Lung (tissue), 12 donors: ENCODE measurements around the gene HDLBP. TPM values are rescaled to one million over a fixed set of nuclear protein-coding genes. Genes with fewer than 3 reads are reported as not detected.

ENCODE experiments used
- ATAC-seq: fragments of 200-7000 bp; cut with Tn5 transposase; one replicate; pipeline ENCODE4 v1.9.1; 2020; ENCODE audit warnings: moderate number of reproducible peaks; ENCODE audit not compliant: insufficient read depth, low FRiP score
- DNase-seq, 3 donors: peaks; one replicate each; pipeline ENCODE4 v3.0.0-alpha.2; 2013 to 2017
- H3K27ac ChIP-seq, 2 donors: one replicate each; pipeline ENCODE4 v1.5.1; 2013; ENCODE audit warnings: mild to moderate bottlenecking in 2 of 2, moderate library complexity in 2 of 2, control low read depth in 1 of 2, inconsistent platforms in 1 of 2, low read depth in 1 of 2, low read length in 1 of 2
- H3K27me3 ChIP-seq, 3 donors: one replicate each; pipeline ENCODE4 v1.5.1; 2013; ENCODE audit warnings: low read length in 2 of 3; ENCODE audit not compliant: control insufficient read depth in 3 of 3, insufficient read depth in 3 of 3
- H3K36me3 ChIP-seq, 4 donors: one replicate each; pipeline ENCODE4 v1.5.1; 2013; ENCODE audit warnings: low read length in 4 of 4, mild to moderate bottlenecking in 1 of 4, moderate library complexity in 1 of 4; ENCODE audit not compliant: control insufficient read depth in 4 of 4, insufficient read depth in 4 of 4
- H3K4me1 ChIP-seq, 5 donors: one replicate each; pipeline ENCODE4 v1.5.1; 2013; ENCODE audit warnings: low read length in 5 of 5, mild to moderate bottlenecking in 2 of 5, moderate library complexity in 1 of 5; ENCODE audit not compliant: control insufficient read depth in 5 of 5, insufficient read depth in 5 of 5
- H3K4me3 ChIP-seq: one replicate; pipeline ENCODE4 v1.5.1; 2013; ENCODE audit warnings: mild to moderate bottlenecking, control low read depth, moderate library complexity
- H3K9ac ChIP-seq, 2 donors: one replicate each; pipeline ENCODE4 v1.5.1; 2013; ENCODE audit warnings: low read length in 2 of 2, control low read depth in 1 of 2; ENCODE audit not compliant: insufficient read depth in 1 of 2
- H3K9me3 ChIP-seq, 4 donors: one replicate each; pipeline ENCODE4 v1.5.1; 2013; ENCODE audit warnings: low read length in 3 of 4, mild to moderate bottlenecking in 1 of 4, moderate library complexity in 1 of 4; ENCODE audit not compliant: control insufficient read depth in 4 of 4, insufficient read depth in 3 of 4
- WGBS, 2 donors: extraction: QIAGEN DNeasy Blood & Tissue Kit; methylation state at CpG; one replicate each; pipeline ENCODE4 v1.1.7; 2013; 5-methylcytosine and 5-hydroxymethylcytosine counted together
- polyA plus RNA-seq, 2 donors: library from polyadenylated mRNA; stranded (reverse); fragments of 200-250 nt; gene quantifications; one replicate each; pipeline ENCODE4 v1.2.1, GENCODE V29; 2013
- total RNA-seq, 2 donors: library from RNA; depleted of rRNA in 1 of 2; stranded (reverse); fragments of >200 nt in 1 of 2; gene quantifications; one replicate each; pipeline ENCODE4 v1.2.1, GENCODE V29; 2014 to 2021
- TF ChIP-seq, protein P1 (sequence below): IDR thresholded peaks from 2 replicates; pipeline ENCODE4 v1.5.1; 2012; ENCODE audit warnings: mild to moderate bottlenecking; ENCODE audit errors: control extremely low read depth, extremely low read depth
- donor health status: control.
- donor health status: control.
- donor health status: Bipolar disorder and iron deficiency.
- donor health status: healthy.
- donor health status: DM: yes; HTN: yes; CAD: no.

HDLBP gene
- total and polyA plus RNA-seq, 4 donors = 165 to 595 (median 316) TPM

DNA sequence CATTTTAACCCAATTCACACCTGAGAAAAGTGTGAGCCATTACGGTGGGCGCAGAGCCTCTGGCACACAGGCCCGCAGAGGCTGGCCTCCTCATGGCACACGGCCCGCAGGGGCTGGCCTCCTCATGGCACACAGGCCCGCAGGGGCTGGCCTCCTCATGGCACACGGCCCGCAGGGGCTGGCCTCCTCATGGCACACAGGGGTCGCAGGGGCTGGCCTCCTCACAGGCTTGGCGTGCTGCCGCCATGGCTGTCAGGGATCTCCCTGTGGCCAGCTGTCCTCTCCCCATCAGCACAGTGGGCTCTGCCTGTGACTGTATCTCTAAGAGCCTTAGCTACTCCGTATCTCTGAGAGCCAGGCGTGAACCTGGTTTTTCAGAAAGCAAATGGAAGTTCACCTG, 102.4 kb downstream of the HDLBP start:
- no peaks in the 10 kb centered on the region for H3K36me3 ChIP-seq
- TF ChIP-seq, protein P1, sequence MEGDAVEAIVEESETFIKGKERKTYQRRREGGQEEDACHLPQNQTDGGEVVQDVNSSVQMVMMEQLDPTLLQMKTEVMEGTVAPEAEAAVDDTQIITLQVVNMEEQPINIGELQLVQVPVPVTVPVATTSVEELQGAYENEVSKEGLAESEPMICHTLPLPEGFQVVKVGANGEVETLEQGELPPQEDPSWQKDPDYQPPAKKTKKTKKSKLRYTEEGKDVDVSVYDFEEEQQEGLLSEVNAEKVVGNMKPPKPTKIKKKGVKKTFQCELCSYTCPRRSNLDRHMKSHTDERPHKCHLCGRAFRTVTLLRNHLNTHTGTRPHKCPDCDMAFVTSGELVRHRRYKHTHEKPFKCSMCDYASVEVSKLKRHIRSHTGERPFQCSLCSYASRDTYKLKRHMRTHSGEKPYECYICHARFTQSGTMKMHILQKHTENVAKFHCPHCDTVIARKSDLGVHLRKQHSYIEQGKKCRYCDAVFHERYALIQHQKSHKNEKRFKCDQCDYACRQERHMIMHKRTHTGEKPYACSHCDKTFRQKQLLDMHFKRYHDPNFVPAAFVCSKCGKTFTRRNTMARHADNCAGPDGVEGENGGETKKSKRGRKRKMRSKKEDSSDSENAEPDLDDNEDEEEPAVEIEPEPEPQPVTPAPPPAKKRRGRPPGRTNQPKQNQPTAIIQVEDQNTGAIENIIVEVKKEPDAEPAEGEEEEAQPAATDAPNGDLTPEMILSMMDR = no peak

DNA sequence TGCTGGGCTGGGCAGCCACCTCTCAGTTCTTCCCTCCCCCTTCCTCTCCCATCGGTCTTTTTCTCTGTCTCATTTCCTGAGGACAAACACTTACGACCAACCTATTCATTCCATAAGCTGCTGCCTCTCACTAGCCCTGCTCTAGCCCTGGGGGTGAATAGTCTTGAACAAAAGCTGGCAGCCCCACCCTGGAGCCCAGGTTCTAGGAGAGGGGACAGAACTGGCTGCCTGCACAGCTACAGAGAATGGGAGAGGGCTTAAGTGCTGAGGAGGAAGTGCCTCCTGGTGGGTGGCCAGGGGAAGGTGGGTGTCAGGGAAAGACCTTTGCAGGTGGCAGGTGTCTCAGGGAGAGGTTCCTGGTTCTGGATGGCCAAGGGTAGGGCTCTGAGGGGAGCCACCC, 104.2 kb downstream of the HDLBP start:
- TF ChIP-seq, protein P1 = no peak
- H3K9ac ChIP-seq = no peak overlapping the region
- H3K4me1 ChIP-seq = peaks cover 0 to 1% (median 0%) of the 10 kb centered on the region in 5 donors
- 4 to 9% methylated on average over 2 of the region's 2 CpGs for whole genome bisulfite sequencing, 2 donors
- H3K4me3 ChIP-seq = no peak overlapping the region
- H3K9me3 ChIP-seq = no peaks in the 10 kb centered on the region
- ATAC-seq = no peak
- H3K27ac ChIP-seq = no peak overlapping the region
- DNase-seq = no peak
- H3K36me3 ChIP-seq = no peaks in the 10 kb centered on the region
- no peaks in the 10 kb centered on the region for H3K27me3 ChIP-seq

More for the DNA sequence above, 102.4 kb downstream of the HDLBP start:
- Histone ChIP-seq H3K4me3 (no peak overlapping the region), H3K27ac (no peak overlapping the region), H3K9me3 (no peaks in the 10 kb centered on the region), H3K4me1 (peaks cover 0 to 6% (median 0%) of the 10 kb centered on the region in 5 donors), H3K9ac (no peak overlapping the region), H3K27me3 (no peaks in the 10 kb centered on the region)
- 85 to 87% methylated on average over 13 of the region's 13 CpGs for WGBS, 2 donors
- ATAC-seq (no peak), DNase-seq (no peak)

DNA sequence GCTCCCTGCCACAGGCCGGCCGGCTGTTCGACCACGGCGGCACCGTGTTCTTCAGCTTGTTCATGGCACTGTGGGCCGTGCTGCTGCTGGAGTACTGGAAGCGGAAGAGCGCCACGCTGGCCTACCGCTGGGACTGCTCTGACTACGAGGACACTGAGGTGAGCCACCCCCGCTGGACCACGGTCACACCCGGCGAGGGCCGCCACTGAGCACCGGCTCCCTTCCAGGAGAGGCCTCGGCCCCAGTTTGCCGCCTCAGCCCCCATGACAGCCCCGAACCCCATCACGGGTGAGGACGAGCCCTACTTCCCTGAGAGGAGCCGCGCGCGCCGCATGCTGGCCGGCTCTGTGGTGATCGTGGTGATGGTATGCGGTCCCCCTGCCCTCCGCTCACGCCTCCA, 106.2 kb downstream of the HDLBP start:
- H3K27ac ChIP-seq = no peak overlapping the region
- no peak overlapping the region for H3K9ac ChIP-seq
- ATAC-seq (no peak), DNase-seq (no peak)
- no peak overlapping the region for H3K4me3 ChIP-seq
- TF ChIP-seq, protein P1 = no peak
- no peaks in the 10 kb centered on the region for H3K27me3 ChIP-seq
- WGBS, 2 donors = 84 to 94% methylated on average over 28 to 33 of the region's 33 CpGs
- no peaks in the 10 kb centered on the region for H3K4me1 ChIP-seq
- no peaks in the 10 kb centered on the region for H3K9me3 ChIP-seq
- no peaks in the 10 kb centered on the region for H3K36me3 ChIP-seq

DNA sequence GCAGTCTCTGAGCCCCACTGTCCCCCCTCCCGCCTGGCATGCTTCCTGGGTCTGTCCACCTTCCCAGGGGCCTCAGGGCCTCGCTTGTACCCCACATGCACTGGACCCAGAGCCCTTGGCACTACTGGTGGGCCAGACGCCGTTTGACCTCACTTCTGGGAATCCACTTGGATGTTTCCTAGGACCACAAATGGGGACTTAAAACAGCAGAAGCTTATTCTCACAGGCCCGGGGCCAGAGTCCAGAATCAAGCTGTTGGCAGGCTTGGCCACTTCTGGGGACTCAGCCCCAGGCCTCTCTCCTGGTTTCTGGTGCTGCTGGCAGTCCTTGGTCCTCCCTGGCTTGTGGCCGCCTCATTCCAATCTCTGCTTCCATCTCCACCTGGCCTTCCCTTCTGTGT, 107.4 kb downstream of the HDLBP start:
- Histone ChIP-seq H3K4me3 (no peak overlapping the region), H3K9ac (no peak overlapping the region), H3K27me3 (no peaks in the 10 kb centered on the region), H3K4me1 (no peaks in the 10 kb centered on the region), H3K36me3 (no peaks in the 10 kb centered on the region), H3K27ac (no peak overlapping the region), H3K9me3 (no peaks in the 10 kb centered on the region)
- ATAC-seq (no peak), DNase-seq (no peak)
- TF ChIP-seq, protein P1 = no peak
- WGBS, 2 donors = 74 to 89% methylated on average over 6 of the region's 6 CpGs
